Tibial nerve (tissue), 4 donors: Measurements from ENCODE around the gene SHROOM2. TPM values are rescaled to one million over a fixed set of nuclear protein-coding genes. Genes with fewer than 3 reads are reported as not detected.

Experiments used
- DNase-seq, 2 donors: peaks; one replicate each; pipeline ENCODE4 v3.0.0-alpha.2; 2019; ENCODE audit warnings: low spot score in 2 of 2
- H3K27ac ChIP-seq, 4 donors: fragments of 200-600 bp; sonication (generic) in 3 of 4; one replicate each; pipeline ENCODE4 v1.5.1; 2017 to 2019; ENCODE audit warnings: mild to moderate bottlenecking in 1 of 4
- H3K27me3 ChIP-seq, 2 donors: fragments of 200-600 bp; sonication (generic) in 1 of 2; one replicate each; pipeline versions ENCODE4 v1.5.1 to v1.6.0; 2017 to 2019
- H3K36me3 ChIP-seq, 3 donors: fragments of 200-600 bp; sonication (generic); one replicate each; pipeline ENCODE4 v1.5.1; 2018 to 2019
- H3K4me1 ChIP-seq, 4 donors: fragments of 200-600 bp; sonication (generic) in 3 of 4; one replicate each; pipeline ENCODE4 v1.5.1; 2017 to 2019
- H3K4me3 ChIP-seq, 4 donors: fragments of 200-600 bp; sonication (generic) in 3 of 4; one replicate each; pipeline ENCODE4 v1.5.1; 2017 to 2019; ENCODE audit warnings: mild to moderate bottlenecking in 1 of 4, moderate library complexity in 1 of 4
- H3K9me3 ChIP-seq, 4 donors: fragments of 200-600 bp; sonication (generic) in 3 of 4; one replicate each; pipeline ENCODE4 v1.5.1; 2017 to 2019
- EP300 ChIP-seq, 2 donors: sonication (generic); formaldehyde crosslinking; IDR thresholded peaks; one replicate each; pipeline ENCODE4 v1.6.1; 2017; ENCODE audit warnings: antibody characterized with exemption in 2 of 2, mild to moderate bottlenecking in 1 of 2
- POLR2A ChIP-seq, 2 donors: fragments of 450-650 bp; IDR thresholded peaks; one replicate each; pipeline ENCODE4 v1.6.1; 2017; ENCODE audit warnings: antibody characterized with exemption in 2 of 2, mild to moderate bottlenecking in 2 of 2, moderate library complexity in 2 of 2
- WGBS, 2 donors: methylation state at CpG; one replicate each; pipeline ENCODE4 v1.1.5; 2018; 5-methylcytosine and 5-hydroxymethylcytosine counted together
- total RNA-seq, 4 donors: library from RNA; depleted of rRNA; stranded (reverse); fragments of >200 nt; gene quantifications; one replicate each; pipeline ENCODE4 v1.1.0, GENCODE V29; 2016
- TF ChIP-seq, protein P1 (sequence below), 5 experiments: fragments of 200-600 bp in 3 of 5; fragments of 450-650 bp in 2 of 5; sonication (generic) in 3 of 5; IDR thresholded peaks; one replicate each; pipeline ENCODE4 v1.5.1; 2016 to 2019; ENCODE audit warnings: antibody characterized with exemption in 5 of 5, mild to moderate bottlenecking in 3 of 5, moderate library complexity in 2 of 5

Gene SHROOM2
- total RNA-seq, 4 donors from 2014 or later, result 2.7 to 5.0 (median 3.6) TPM

- DNase-seq, result no peak
- Histone ChIP-seq H3K4me3 (no peak overlapping the region), H3K36me3 (no peaks in the 10 kb centered on the region), H3K4me1 (no peaks in the 10 kb centered on the region), H3K27ac (no peak overlapping the region), H3K27me3 (peaks cover 0 to 3% of the 10 kb centered on the region in 2 donors), H3K9me3 (no peaks in the 10 kb centered on the region)
- TF ChIP-seq EP300 (IDR thresholded peaks at IDR 0.05) (no peak), POLR2A (IDR thresholded peaks at IDR 0.05) (no peak)
- TF ChIP-seq, protein P1, sequence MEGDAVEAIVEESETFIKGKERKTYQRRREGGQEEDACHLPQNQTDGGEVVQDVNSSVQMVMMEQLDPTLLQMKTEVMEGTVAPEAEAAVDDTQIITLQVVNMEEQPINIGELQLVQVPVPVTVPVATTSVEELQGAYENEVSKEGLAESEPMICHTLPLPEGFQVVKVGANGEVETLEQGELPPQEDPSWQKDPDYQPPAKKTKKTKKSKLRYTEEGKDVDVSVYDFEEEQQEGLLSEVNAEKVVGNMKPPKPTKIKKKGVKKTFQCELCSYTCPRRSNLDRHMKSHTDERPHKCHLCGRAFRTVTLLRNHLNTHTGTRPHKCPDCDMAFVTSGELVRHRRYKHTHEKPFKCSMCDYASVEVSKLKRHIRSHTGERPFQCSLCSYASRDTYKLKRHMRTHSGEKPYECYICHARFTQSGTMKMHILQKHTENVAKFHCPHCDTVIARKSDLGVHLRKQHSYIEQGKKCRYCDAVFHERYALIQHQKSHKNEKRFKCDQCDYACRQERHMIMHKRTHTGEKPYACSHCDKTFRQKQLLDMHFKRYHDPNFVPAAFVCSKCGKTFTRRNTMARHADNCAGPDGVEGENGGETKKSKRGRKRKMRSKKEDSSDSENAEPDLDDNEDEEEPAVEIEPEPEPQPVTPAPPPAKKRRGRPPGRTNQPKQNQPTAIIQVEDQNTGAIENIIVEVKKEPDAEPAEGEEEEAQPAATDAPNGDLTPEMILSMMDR (IDR thresholded peaks at IDR 0.05), result no peak
- 75 to 97% methylated on average over 6 to 10 of the region's 10 CpGs for WGBS, 2 donors
These were observed 120.7 kb downstream of the SHROOM2 start for GRCh38 chrX:9906919-9907318.

GRCh38 chrX:9907645-9908387 lies 121.6 kb downstream of the SHROOM2 start:
- TF ChIP-seq POLR2A (IDR thresholded peaks at IDR 0.05) (no peak), EP300 (IDR thresholded peaks at IDR 0.05) (no peak)
- TF ChIP-seq, protein P1 (IDR thresholded peaks at IDR 0.05), result no peak
- peaks cover 0 to 3% of the 10 kb centered on the region in 2 donors for H3K27me3 ChIP-seq
- H3K36me3 ChIP-seq, result no peaks in the 10 kb centered on the region
- H3K9me3 ChIP-seq, result no peaks in the 10 kb centered on the region
- WGBS, 2 donors, result 71 to 81% methylated on average over 8 of the region's 8 CpGs
- no peak for DNase-seq
- no peak overlapping the region for H3K4me3 ChIP-seq
- H3K4me1 ChIP-seq, result no peaks in the 10 kb centered on the region
- no peak overlapping the region for H3K27ac ChIP-seq

GRCh38 chrX:9909254-9909653 lies 123.0 kb downstream of the SHROOM2 start:
- Histone ChIP-seq H3K9me3 (no peaks in the 10 kb centered on the region), H3K4me1 (no peaks in the 10 kb centered on the region), H3K27ac (no peak overlapping the region), H3K36me3 (no peaks in the 10 kb centered on the region), H3K27me3 (peaks cover 0 to 3% of the 10 kb centered on the region in 2 donors), H3K4me3 (no peak overlapping the region)
- TF ChIP-seq, protein P1 (IDR thresholded peaks at IDR 0.05), result no peak
- TF ChIP-seq POLR2A (IDR thresholded peaks at IDR 0.05) (no peak), EP300 (IDR thresholded peaks at IDR 0.05) (no peak)
- 69 to 81% methylated on average over 6 of the region's 6 CpGs for WGBS, 2 donors
- DNase-seq, result no peak

DNA sequence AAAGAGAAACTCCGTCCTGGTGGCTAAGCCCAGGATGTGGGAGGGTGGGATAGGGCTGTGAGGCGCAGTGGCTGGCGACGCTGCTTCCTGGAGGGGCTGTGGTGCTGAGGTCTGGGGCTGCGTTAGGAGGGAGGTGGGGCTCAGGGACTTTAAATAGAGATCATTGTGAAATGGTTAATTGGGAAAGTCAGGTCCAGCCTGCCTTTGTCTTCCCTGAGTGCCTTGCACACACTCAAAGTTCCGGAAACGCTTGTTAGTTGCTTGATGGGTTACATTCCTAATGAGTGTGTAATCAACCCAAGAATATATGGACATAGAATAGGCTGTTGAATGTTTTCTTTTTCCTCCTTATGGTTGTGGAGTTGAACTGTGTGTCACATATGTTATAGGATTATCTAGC lies 125.3 kb downstream of the SHROOM2 start:
- no peak for DNase-seq
- WGBS, 2 donors, result 50 to 59% methylated on average over 7 of the region's 7 CpGs
- no peaks in the 10 kb centered on the region for H3K4me1 ChIP-seq
- H3K4me3 ChIP-seq, result no peak overlapping the region
- H3K9me3 ChIP-seq, result no peaks in the 10 kb centered on the region
- no peak for TF ChIP-seq POLR2A (IDR thresholded peaks at IDR 0.05)
- TF ChIP-seq EP300 (IDR thresholded peaks at IDR 0.05), result no peak
- TF ChIP-seq, protein P1 (IDR thresholded peaks at IDR 0.05), result no peak
- H3K27ac ChIP-seq, result no peak overlapping the region
- peaks cover 0 to 3% of the 10 kb centered on the region in 2 donors for H3K27me3 ChIP-seq
- H3K36me3 ChIP-seq, result no peaks in the 10 kb centered on the region

GRCh38 chrX:9912351-9913145 lies 126.3 kb downstream of the SHROOM2 start:
- Histone ChIP-seq H3K36me3 (no peaks in the 10 kb centered on the region), H3K4me1 (no peaks in the 10 kb centered on the region), H3K27ac (peak overlapping the region in 2 of 4 donors; percentile 17 to 24), H3K27me3 (peaks cover 0 to 3% of the 10 kb centered on the region in 2 donors), H3K4me3 (peak overlapping the region in 1 of 4 donors; percentile 12), H3K9me3 (no peaks in the 10 kb centered on the region)
- TF ChIP-seq, protein P1 (IDR thresholded peaks at IDR 0.05), result no peak
- TF ChIP-seq POLR2A (IDR thresholded peaks at IDR 0.05) (no peak), EP300 (IDR thresholded peaks at IDR 0.05) (no peak)
- 47 to 54% methylated on average over 19 to 31 of the region's 31 CpGs for WGBS, 2 donors
- no peak for DNase-seq
